Cardiac muscle cell (in vitro differentiated cells and primary cell): ENCODE measurements around the gene BEAN1. TPM values are rescaled to one million over a fixed set of nuclear protein-coding genes. Genes with fewer than 3 reads are reported as not detected.

Experiments
- DNase-seq, 2 donors: peaks; one replicate each; pipeline versions ENCODE4 v3.0.0 to v3.0.0-alpha.2; 2010 to 2017; ENCODE audit warnings: low read depth in 1 of 2, low spot score in 1 of 2
- H3K27ac ChIP-seq: fragments of 200-600 bp; sonication (generic); 2 replicates; pipeline ENCODE4 v1.5.1; 2016
- H3K27me3 ChIP-seq: fragments of 200-600 bp; sonication (generic); 2 replicates; pipeline ENCODE4 v1.6.0; 2016; ENCODE audit warnings: control low read depth
- H3K36me3 ChIP-seq: fragments of 200-600 bp; sonication (generic); 2 replicates; pipeline ENCODE4 v1.5.1; 2016; ENCODE audit warnings: control low read depth
- H3K4me1 ChIP-seq: fragments of 200-600 bp; sonication (generic); 2 replicates; pipeline ENCODE4 v1.8.1; 2017; ENCODE audit warnings: low read depth, mild to moderate bottlenecking, mixed run types
- H3K4me3 ChIP-seq: fragments of 200-600 bp; sonication (generic); 2 replicates; pipeline ENCODE4 v1.5.1; 2016; ENCODE audit warnings: mild to moderate bottlenecking
- H3K9me3 ChIP-seq: fragments of 200-600 bp; sonication (generic); 2 replicates; pipeline ENCODE4 v1.5.1; 2017; ENCODE audit warnings: low read depth, mild to moderate bottlenecking, control low read depth
- polyA plus RNA-seq: library from polyadenylated mRNA; unstranded; fragments of >200 nt; fragmentation: Nextera tagmentation; extraction: Ambion mirVana; gene quantifications from 2 replicates; pipeline ENCODE4 v1.2.1, GENCODE V29; 2016
- total RNA-seq: library from RNA; depleted of rRNA; stranded (reverse); fragments of >200 nt; gene quantifications from 2 replicates; pipeline ENCODE4 v1.2.3, GENCODE V29; 2016
- TF ChIP-seq, protein P1 (sequence below): IDR thresholded peaks from 2 replicates; pipeline ENCODE4 v1.5.1; 2012; ENCODE audit warnings: low read depth, mild to moderate bottlenecking, low read length

Gene BEAN1
- total and polyA plus RNA-seq, 2 experiments from 2014 or later = 1.2 to 2.9 TPM

DNA sequence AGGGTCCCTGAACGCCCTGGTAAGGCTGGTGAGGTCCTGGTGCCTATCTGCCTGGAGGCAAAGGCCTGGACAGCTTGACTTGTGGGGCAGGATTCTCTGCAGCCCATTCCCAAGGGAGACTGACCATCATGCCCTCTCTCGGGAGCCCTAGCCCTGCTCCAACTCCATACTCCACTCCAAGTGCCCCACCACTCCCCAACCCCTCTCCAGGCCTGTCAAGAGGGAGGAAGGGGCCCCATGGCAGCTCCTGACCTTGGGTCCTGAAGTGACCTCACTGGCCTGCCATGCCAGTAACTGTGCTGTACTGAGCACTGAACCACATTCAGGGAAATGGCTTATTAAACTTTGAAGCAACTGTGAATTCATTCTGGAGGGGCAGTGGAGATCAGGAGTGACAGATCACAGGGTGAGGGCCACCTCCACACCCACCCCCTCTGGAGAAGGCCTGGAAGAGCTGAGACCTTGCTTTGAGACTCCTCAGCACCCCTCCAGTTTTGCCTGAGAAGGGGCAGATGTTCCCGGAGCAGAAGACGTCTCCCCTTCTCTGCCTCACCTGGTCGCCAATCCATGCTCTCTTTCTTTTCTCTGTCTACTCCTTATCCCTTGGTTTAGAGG lies 23.5 kb upstream of the BEAN1 start:
- TF ChIP-seq, protein P1, sequence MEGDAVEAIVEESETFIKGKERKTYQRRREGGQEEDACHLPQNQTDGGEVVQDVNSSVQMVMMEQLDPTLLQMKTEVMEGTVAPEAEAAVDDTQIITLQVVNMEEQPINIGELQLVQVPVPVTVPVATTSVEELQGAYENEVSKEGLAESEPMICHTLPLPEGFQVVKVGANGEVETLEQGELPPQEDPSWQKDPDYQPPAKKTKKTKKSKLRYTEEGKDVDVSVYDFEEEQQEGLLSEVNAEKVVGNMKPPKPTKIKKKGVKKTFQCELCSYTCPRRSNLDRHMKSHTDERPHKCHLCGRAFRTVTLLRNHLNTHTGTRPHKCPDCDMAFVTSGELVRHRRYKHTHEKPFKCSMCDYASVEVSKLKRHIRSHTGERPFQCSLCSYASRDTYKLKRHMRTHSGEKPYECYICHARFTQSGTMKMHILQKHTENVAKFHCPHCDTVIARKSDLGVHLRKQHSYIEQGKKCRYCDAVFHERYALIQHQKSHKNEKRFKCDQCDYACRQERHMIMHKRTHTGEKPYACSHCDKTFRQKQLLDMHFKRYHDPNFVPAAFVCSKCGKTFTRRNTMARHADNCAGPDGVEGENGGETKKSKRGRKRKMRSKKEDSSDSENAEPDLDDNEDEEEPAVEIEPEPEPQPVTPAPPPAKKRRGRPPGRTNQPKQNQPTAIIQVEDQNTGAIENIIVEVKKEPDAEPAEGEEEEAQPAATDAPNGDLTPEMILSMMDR = no peak
- H3K36me3 ChIP-seq = no peaks in the 10 kb centered on the region
- no peak overlapping the region for H3K27ac ChIP-seq
- no peaks in the 10 kb centered on the region for H3K9me3 ChIP-seq
- peaks cover 6% of the 10 kb centered on the region for H3K27me3 ChIP-seq
- H3K4me3 ChIP-seq = no peak overlapping the region
- peak in 1 of 2 donors; percentile 13 for DNase-seq
- H3K4me1 ChIP-seq = peaks cover 15% of the 10 kb centered on the region

DNA sequence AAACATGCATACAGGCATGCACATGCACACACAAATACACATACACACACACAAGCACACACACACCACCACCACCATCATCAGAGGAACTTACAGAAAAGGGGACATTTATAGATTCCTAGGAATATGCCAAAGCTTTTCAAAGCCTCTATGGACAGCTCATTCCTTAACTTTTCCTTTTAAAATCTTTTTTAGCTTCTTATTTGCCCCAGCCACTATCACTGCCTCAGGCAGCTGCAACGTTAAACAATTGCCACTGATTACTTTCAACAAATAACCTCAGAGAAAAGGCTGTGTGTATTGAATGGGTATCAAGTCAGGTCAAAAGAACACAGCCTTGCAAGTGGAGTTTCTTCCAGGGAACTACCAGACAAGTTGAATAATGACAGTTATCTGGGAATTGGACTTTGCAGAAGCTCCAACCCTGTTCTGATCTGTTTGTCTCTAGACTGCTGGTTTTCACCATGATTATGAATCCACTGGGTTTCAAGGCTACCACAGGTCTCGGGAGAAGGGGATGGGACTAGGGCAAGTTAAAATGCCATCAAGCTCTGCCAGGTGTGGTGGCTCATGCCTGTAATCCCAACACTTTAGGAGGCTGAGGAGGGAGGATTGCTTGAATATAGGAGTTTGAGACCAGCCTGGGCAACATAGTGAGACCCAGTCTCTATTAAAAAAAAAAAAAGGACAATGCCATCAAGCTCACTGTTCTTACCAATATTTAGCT lies 21.9 kb upstream of the BEAN1 start:
- Histone ChIP-seq H3K4me3 (no peak overlapping the region), H3K4me1 (peaks cover 22% of the 10 kb centered on the region)

DNA sequence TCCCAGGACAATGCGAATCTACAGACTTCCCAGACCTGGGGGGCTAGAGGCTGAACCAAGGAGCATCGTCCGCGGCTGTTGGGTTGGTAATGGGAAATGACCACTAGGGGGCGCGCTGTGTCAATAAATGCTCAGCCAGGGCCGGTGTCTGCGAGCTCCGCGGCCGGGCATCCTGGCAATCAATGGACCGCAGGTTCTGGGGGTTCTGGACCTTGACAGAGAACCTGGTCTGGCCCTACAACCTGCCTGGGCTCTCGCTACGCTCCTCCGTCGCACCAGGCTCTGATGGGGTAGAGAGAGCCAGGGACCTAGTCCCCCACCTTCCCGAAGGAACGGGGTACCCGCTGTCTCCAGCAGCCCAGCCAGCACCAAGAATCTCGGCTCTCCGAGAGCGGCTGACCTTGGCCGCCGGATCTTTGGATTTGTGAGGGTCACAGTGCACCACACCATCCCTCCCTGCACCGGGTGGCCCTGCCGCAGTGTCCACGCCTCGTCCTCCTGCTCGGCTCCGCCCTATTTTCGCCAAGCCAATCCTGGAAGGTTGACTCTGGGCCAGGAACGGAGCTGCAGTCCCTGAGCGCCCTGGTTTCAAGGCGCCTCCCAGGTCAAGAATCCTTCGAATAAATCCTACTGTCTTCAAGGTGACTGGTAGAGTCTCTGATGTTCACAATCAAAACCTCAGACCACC lies 20.4 kb upstream of the BEAN1 start:
- Histone ChIP-seq H3K27me3 (peaks cover 6% of the 10 kb centered on the region), H3K36me3 (no peaks in the 10 kb centered on the region), H3K9me3 (no peaks in the 10 kb centered on the region), H3K4me1 (peaks cover 22% of the 10 kb centered on the region), H3K4me3 (peak overlapping the region; percentile 31), H3K27ac (peak overlapping the region; percentile 5)
- TF ChIP-seq, protein P1 = peak; percentile 78
- peak; percentile 75 to 92 for DNase-seq

More for the DNA sequence above, 21.9 kb upstream of the BEAN1 start:
- Histone ChIP-seq H3K9me3 (no peaks in the 10 kb centered on the region), H3K27ac (no peak overlapping the region), H3K27me3 (peaks cover 6% of the 10 kb centered on the region), H3K36me3 (no peaks in the 10 kb centered on the region)
- TF ChIP-seq, protein P1 = no peak
- DNase-seq = no peak

DNA sequence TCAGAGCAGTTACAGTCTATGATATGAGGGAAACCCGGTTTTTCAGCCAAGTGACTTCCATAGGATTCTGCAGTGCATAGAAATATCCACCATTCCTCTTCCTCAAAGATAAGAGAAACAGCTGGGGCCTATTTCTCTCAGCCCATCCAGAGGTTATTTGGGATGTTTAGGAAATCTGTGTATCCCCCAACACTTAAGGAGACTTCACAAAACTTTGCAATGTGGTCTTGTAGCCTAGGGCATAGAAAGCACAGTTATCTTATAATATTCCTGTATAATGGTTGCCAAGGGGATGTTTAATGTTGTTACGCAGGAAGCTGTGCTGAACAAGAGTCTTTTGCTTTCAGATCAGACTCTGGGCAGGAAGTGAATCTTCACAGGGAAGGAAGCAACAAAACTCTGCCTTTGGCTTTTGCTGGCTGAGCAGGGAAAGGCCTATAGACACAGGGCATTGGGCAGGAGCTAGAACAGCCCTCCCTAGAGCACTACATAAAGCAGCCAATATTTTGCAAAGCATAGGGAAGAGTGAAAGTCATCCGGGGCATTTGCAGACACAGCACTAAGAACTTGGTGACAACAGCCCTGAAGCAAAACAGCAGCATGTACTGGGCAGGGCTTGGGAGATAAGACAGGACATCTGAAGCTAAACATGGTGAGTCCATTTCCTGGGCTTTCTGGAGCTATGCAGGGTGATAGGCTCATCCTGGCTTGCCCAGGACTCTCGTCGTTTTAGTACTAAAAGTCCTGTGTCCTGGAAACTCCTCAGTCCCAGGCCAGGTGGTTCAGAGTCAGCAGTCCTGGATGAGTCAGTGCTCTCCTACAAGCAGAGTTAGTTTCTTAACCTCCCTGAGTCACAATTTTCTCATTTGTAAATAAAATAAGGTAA lies 18.7 kb upstream of the BEAN1 start:
- Histone ChIP-seq H3K36me3 (no peaks in the 10 kb centered on the region), H3K27me3 (peaks cover 6% of the 10 kb centered on the region), H3K4me1 (peaks cover 22% of the 10 kb centered on the region), H3K27ac (peak overlapping the region; percentile 87), H3K9me3 (no peaks in the 10 kb centered on the region), H3K4me3 (no peak overlapping the region)
- peak; percentile 85 to 90 for DNase-seq
- TF ChIP-seq, protein P1 = no peak

DNA sequence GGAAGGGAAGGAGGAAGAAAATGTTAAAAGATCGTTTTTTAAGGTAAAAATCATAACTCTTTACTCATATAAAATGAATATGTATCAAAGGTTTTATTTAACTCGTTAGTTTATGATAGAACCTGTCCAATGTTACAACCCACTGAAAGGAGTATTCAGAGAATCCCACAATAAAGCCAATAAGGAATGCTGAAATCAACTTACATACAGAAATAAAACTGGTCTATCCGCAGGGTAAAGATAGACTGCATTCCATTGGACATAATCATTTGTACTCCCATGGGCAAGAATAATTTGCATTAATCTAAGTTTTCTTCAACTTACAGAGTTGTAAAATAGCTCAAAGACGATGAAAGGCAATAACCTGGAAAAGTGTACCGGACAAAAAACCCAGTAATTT lies 17.9 kb upstream of the BEAN1 start:
- TF ChIP-seq, protein P1 = no peak
- Histone ChIP-seq H3K9me3 (no peaks in the 10 kb centered on the region), H3K4me1 (peaks cover 22% of the 10 kb centered on the region), H3K27ac (peak overlapping the region; percentile 87), H3K36me3 (no peaks in the 10 kb centered on the region), H3K27me3 (peaks cover 6% of the 10 kb centered on the region), H3K4me3 (no peak overlapping the region)
- peak in 1 of 2 donors; percentile 80 for DNase-seq
